IMR-90 (cell line): ENCODE data around the gene ABI3. TPM values are rescaled to one million over a fixed set of nuclear protein-coding genes. Genes with fewer than 3 reads are reported as not detected.

Experiments used
- ATAC-seq: fragments of 200-7000 bp; cut with Tn5 transposase; 2 replicates; pipeline ENCODE4 v1.9.1; 2020; ENCODE audit warnings: low read depth, mild to moderate bottlenecking, moderate library complexity
- BruUV-seq: library from RNA; stranded (reverse); fragments of 400-500 nt; replicated peaks from 2 replicates; lab custom pipeline; 2021; lab: Mats Ljungman, UMichigan
- CTCF ChIA-PET: fragments of 300-600 bp; formaldehyde crosslinking; extraction: SDS; loops from one replicate; lab custom pipeline; 2021; ENCODE audit warnings: antibody characterized with exemption; lab: Yijun Ruan, JAX
- POLR2A ChIA-PET: fragments of 300-600 bp; sonication (Branson Sonifier 250); formaldehyde crosslinking; loops from one replicate; lab custom pipeline; 2022; ENCODE audit warnings: antibody characterized with exemption; ENCODE audit not compliant: unreplicated experiment; lab: Charles Lee
- DNase-seq: peaks from one replicate; pipeline ENCODE4 v3.0.0; 2013
- H2AFZ ChIP-seq: replicated peaks from 2 replicates; pipeline ENCODE3; 2013; ENCODE audit warnings: low read length, mild to moderate bottlenecking; ENCODE audit not compliant: poor library complexity
- H2AK5ac ChIP-seq: 2 replicates; pipeline ENCODE4 v1.6.1; 2013; ENCODE audit warnings: low read depth, low read length, inconsistent platforms
- H2AK9ac ChIP-seq: replicated peaks from 2 replicates; pipeline ENCODE3; 2013; ENCODE audit warnings: mild to moderate bottlenecking, low read depth, low read length, moderate library complexity; ENCODE audit not compliant: poor library complexity
- H2BK120ac ChIP-seq: 2 replicates; pipeline ENCODE4 v1.6.1; 2013; ENCODE audit warnings: low read depth, low read length, inconsistent platforms
- H2BK15ac ChIP-seq: 3 replicates; pipeline ENCODE4 v1.6.1; 2013; ENCODE audit warnings: low read depth, low read length, inconsistent platforms
- H2BK20ac ChIP-seq: 2 replicates; pipeline ENCODE4 v1.6.1; 2013; ENCODE audit warnings: low read depth, mild to moderate bottlenecking, inconsistent platforms, low read length, moderate library complexity
- H2BK5ac ChIP-seq: 2 replicates; pipeline ENCODE4 v1.6.1; 2013; ENCODE audit warnings: mild to moderate bottlenecking, low read depth, low read length, inconsistent platforms; ENCODE audit not compliant: poor library complexity, severe bottlenecking
- H3K14ac ChIP-seq: replicated peaks from 2 replicates; pipeline ENCODE4 v1.6.1; 2013; ENCODE audit warnings: low read depth, low read length, inconsistent platforms
- H3K18ac ChIP-seq: 2 replicates; pipeline ENCODE4 v1.6.1; 2013; ENCODE audit warnings: low read depth, low read length, control low read depth
- H3K23ac ChIP-seq: 2 replicates; pipeline ENCODE4 v1.6.1; 2013; ENCODE audit warnings: low read depth, low read length, inconsistent platforms
- H3K27ac ChIP-seq: 2 replicates; pipeline ENCODE4 v1.5.1; 2013; ENCODE audit warnings: mild to moderate bottlenecking, control low read depth, low read length; ENCODE audit not compliant: insufficient read depth
- H3K27me3 ChIP-seq: 2 replicates; pipeline ENCODE4 v1.6.1; 2013; ENCODE audit warnings: low read length; ENCODE audit not compliant: control insufficient read depth, insufficient read depth
- H3K36me3 ChIP-seq: 2 replicates; pipeline ENCODE4 v1.6.1; 2013; ENCODE audit warnings: low read length, mixed read lengths; ENCODE audit not compliant: control insufficient read depth, insufficient read depth
- H3K4ac ChIP-seq: 2 replicates; pipeline ENCODE4 v1.6.1; 2013; ENCODE audit warnings: low read depth, low read length, inconsistent platforms
- H3K4me1 ChIP-seq: 2 replicates; pipeline ENCODE4 v1.6.1; 2013; ENCODE audit warnings: low read length, mixed read lengths; ENCODE audit not compliant: control insufficient read depth, insufficient read depth
- H3K4me2 ChIP-seq: 2 replicates; pipeline ENCODE4 v1.6.1; 2013; ENCODE audit warnings: low read depth, mild to moderate bottlenecking, control low read depth, low read length, moderate library complexity
- H3K4me3 ChIP-seq: 2 replicates; pipeline ENCODE4 v1.5.1; 2013; ENCODE audit warnings: low read depth, mild to moderate bottlenecking, control low read depth, low read length, moderate library complexity; ENCODE audit not compliant: insufficient read depth
- H3K56ac ChIP-seq: 2 replicates; pipeline ENCODE4 v1.6.1; 2013; ENCODE audit warnings: low read length, inconsistent platforms; ENCODE audit not compliant: insufficient read depth; ENCODE audit errors: extremely low read depth
- H3K79me1 ChIP-seq, 2 experiments: 2 replicates each; pipeline ENCODE4 v1.6.1; 2013; ENCODE audit warnings: low read length in 2 of 2, inconsistent platforms in 1 of 2, low read depth in 1 of 2
- H3K9ac ChIP-seq: 2 replicates; pipeline ENCODE4 v1.6.1; 2013; ENCODE audit warnings: low read depth, low read length, control low read depth
- H3K9me1 ChIP-seq: 2 replicates; pipeline ENCODE4 v1.6.1; 2013; ENCODE audit warnings: low read length, inconsistent platforms; ENCODE audit not compliant: insufficient read depth
- H3K9me3 ChIP-seq: 2 replicates; pipeline ENCODE4 v1.6.1; 2013; ENCODE audit warnings: low read length; ENCODE audit not compliant: control insufficient read depth, insufficient read depth
- H4K20me1 ChIP-seq: 2 replicates; pipeline ENCODE4 v1.6.1; 2013; ENCODE audit warnings: low read length, inconsistent platforms; ENCODE audit not compliant: insufficient read depth
- H4K5ac ChIP-seq: 2 replicates; pipeline ENCODE4 v1.6.1; 2013; ENCODE audit warnings: mild to moderate bottlenecking, low read depth, low read length, control low read depth
- H4K8ac ChIP-seq, 2 experiments: 2 replicates each; pipeline ENCODE4 v1.6.1; 2013; ENCODE audit warnings: low read depth in 2 of 2, low read length in 2 of 2, control low read depth in 1 of 2, inconsistent platforms in 1 of 2
- H4K91ac ChIP-seq: 2 replicates; pipeline ENCODE4 v1.6.1; 2013; ENCODE audit warnings: low read depth, low read length, inconsistent platforms; ENCODE audit not compliant: insufficient read depth
- BHLHE40 ChIP-seq: fragments of 150-350 bp; IDR thresholded peaks from 2 replicates; pipeline ENCODE4 v1.6.1; 2016; ENCODE audit warnings: mild to moderate bottlenecking, low read depth, low read length
- CEBPB ChIP-seq: IDR thresholded peaks from 2 replicates; pipeline ENCODE4 v1.6.1; 2012; ENCODE audit warnings: low read depth, low read length, improper control_type of control experiment
- MAZ ChIP-seq: IDR thresholded peaks from 2 replicates; pipeline ENCODE4 v1.6.1; 2012; ENCODE audit warnings: low read depth, mild to moderate bottlenecking, low read length, improper control_type of control experiment, moderate library complexity, borderline replicate concordance
- WGBS, 2 experiments: methylation state at CpG; one replicate each; pipeline versions ENCODE4 v1.1.5 to v1.1.7; 2013; ENCODE audit warnings: missing lambda C conversion rate in 2 of 2; ENCODE audit not compliant: insufficient read length in 1 of 2; ENCODE audit errors: extremely low coverage in 2 of 2; 5-methylcytosine and 5-hydroxymethylcytosine counted together
- dilution Hi-C: fragments of 300-500 bp; cut with HindIII; formaldehyde crosslinking; loops from one replicate; pipeline ENCODE4 v1.14.3; 2018; ENCODE audit warnings: low sequenced_read_pairs; ENCODE audit not compliant: unreplicated experiment
- in situ Hi-C: fragments of 300-500 bp; cut with MboI; formaldehyde crosslinking; loops from 3 replicates; pipeline ENCODE4 v1.14.3; 2019; ENCODE audit warnings: low sequenced_read_pairs, inconsistent platforms, mixed read lengths
- intact Hi-C: fragments of 100-400 bp; cut with micrococcal nuclease; formaldehyde crosslinking; loops from 2 replicates; pipeline ENCODE4 v1.10.0; 2022
- polyA plus RNA-seq, 3 experiments: library from polyadenylated mRNA; depleted of rRNA; stranded (reverse); fragments of >200 nt; gene quantifications; 2 replicates each; pipeline ENCODE4 v1.2.3, GENCODE V29; 2012; ENCODE audit warnings: low replicate concordance in 1 of 3
- total RNA-seq: library from RNA; depleted of rRNA; stranded (reverse); fragments of >200 nt; gene quantifications from 2 replicates; pipeline ENCODE4 v1.2.3, GENCODE V29; 2012

Gene ABI3
- total and polyA plus RNA-seq, 2 of the 4 experiments (the other 2 are of a cell fraction), result 1.1 to 1.2 TPM

- Histone ChIP-seq H4K5ac (no peak overlapping the region), H3K4ac (no peak overlapping the region), H2BK20ac (no peak overlapping the region), H3K4me2 (no peak overlapping the region), H3K9ac (no peak overlapping the region), H3K27me3 (peaks cover under 1% of the 10 kb centered on the region; the same call in 1 of the 2 replicates), H3K9me3 (no peaks in the 10 kb centered on the region), H4K20me1 (no peaks in the 10 kb centered on the region), H2AK9ac (no peak overlapping the region), H2BK5ac (no peak overlapping the region), H2BK15ac (no peak overlapping the region), H4K91ac (no peak overlapping the region), H4K8ac (no peak overlapping the region), H2BK120ac (no peak overlapping the region), H2AFZ (no peak overlapping the region), H3K27ac (no peak overlapping the region), H3K4me1 (peaks cover 9% of the 10 kb centered on the region), H3K9me1 (peaks cover 11% of the 10 kb centered on the region), H3K23ac (no peak overlapping the region), H3K79me1 (no peaks in the 10 kb centered on the region), H3K18ac (no peak overlapping the region), H2AK5ac (no peak overlapping the region), H3K56ac (no peak overlapping the region), H3K36me3 (no peaks in the 10 kb centered on the region), H3K14ac (no peak overlapping the region), H3K4me3 (no peak overlapping the region)
- no CpG with 5 or more reads among the region's 2 CpGs for WGBS, 2 experiments
- dilution Hi-C loops (no loop called here), intact Hi-C loops (no loop called here), in situ Hi-C loops (no loop called here)
- ChIA-PET POLR2A (no interaction called here), CTCF (interaction anchor here (1.5 kb wide), 1 partner anchor 9 kb away, joined by 3 read pairs; no protein-coding TSS in a partner anchor)
- BruUV-seq, result no TSS peak
- DNase-seq (no peak), ATAC-seq (no peak)
- no peak for TF ChIP-seq MAZ
- no peak for TF ChIP-seq BHLHE40
- TF ChIP-seq CEBPB, result no peak
Measured at GRCh38 chr17:49213847-49214246, 3.3 kb downstream of the ABI3 start.
